ENCODE results near the gene KCNH2. TPM values are rescaled to one million over a fixed set of nuclear protein-coding genes. Genes with fewer than 3 reads are reported as not detected.
A peak's percentile ranks its signal among the peaks of the same experiment; 100 is the strongest.

KCNH2 gene
- total RNA-seq, 1 experiment from 2014 or later = not detected

DNA sequence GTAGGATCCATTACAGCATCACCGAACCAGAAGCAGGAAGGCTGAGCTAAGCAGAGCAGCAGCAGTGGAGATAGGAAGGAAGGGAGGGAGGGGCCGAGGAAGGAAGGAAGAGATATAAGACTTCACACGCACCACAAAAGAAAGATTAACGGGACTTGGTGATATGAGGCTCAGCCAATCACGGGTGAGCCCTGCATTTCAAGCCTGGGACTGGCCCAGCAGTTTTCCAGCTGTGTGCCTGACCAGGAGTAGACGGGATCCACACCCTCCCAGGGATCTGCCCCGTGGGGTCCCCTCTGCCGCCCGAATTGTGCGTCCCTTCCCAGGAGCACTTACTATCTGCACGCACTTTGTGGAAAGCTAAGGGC lies 30.0 kb upstream of the KCNH2 start:
- DNase-seq (ENCODE audit: low read depth in 1 of 2, low spot score in 2 of 2) = no peak
- Histone ChIP-seq H3K4me3 (no peak overlapping the region), H3K9me3 (replicated peaks) (peaks cover 5% of the 10 kb centered on the region; the same call in 1 of the 2 replicates), H3K36me3 (no peaks in the 10 kb centered on the region), H3K4me1 (replicated peaks) (peaks cover 23% of the 10 kb centered on the region), H3K27ac (no peak overlapping the region), H3K27me3 (replicated peaks) (peaks cover 21% of the 10 kb centered on the region)

- Histone ChIP-seq H3K27me3 (replicated peaks) (peaks cover 15% of the 10 kb centered on the region), H3K27ac (no peak overlapping the region), H3K4me3 (no peak overlapping the region), H3K4me1 (replicated peaks) (peaks cover 16% of the 10 kb centered on the region), H3K9me3 (replicated peaks) (peaks cover 5% of the 10 kb centered on the region; the same call in 1 of the 2 replicates), H3K36me3 (no peaks in the 10 kb centered on the region)
- no peak for DNase-seq (ENCODE audit: low read depth in 1 of 2, low spot score in 2 of 2)
Observed at GRCh38 chr7:151007469-151007898, 29.4 kb upstream of the KCNH2 start.

GRCh38 chr7:151006590-151007300 lies 28.6 kb upstream of the KCNH2 start:
- H3K4me1 ChIP-seq (replicated peaks) = peaks cover 9% of the 10 kb centered on the region
- H3K27ac ChIP-seq = no peak overlapping the region
- no peaks in the 10 kb centered on the region for H3K36me3 ChIP-seq
- no peak for DNase-seq (ENCODE audit: low read depth in 1 of 2, low spot score in 2 of 2)
- H3K9me3 ChIP-seq (replicated peaks) = peaks cover 5% of the 10 kb centered on the region; the same call in 1 of the 2 replicates
- H3K27me3 ChIP-seq (replicated peaks) = peaks cover 11% of the 10 kb centered on the region
- no peak overlapping the region for H3K4me3 ChIP-seq

DNA sequence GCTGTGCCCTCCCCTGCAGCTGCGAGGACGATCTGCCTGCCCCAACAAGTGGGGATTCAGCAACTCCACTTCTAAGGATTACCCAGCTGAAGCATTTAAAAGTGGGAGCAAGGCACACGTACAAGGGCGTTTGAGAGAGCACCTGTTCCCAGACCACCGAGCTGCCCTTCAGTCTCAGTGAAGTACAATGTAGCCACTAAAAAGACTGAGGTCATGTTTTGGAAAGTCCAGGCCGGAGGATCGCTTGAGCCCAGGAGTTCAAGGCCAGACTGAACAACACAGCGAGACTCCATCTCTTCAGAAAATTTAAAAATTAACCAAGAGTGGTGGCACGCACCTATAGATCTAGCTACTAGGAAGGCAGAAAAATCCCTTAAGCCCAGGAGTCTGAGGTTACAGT lies 27.4 kb upstream of the KCNH2 start:
- Histone ChIP-seq H3K36me3 (no peaks in the 10 kb centered on the region), H3K4me1 (replicated peaks) (peaks cover 8% of the 10 kb centered on the region), H3K27ac (no peak overlapping the region), H3K4me3 (no peak overlapping the region), H3K27me3 (replicated peaks) (peaks cover 8% of the 10 kb centered on the region), H3K9me3 (replicated peaks) (peaks cover 5% of the 10 kb centered on the region; the same call in 1 of the 2 replicates)
- DNase-seq (ENCODE audit: low read depth in 1 of 2, low spot score in 2 of 2) = no peak

GRCh38 chr7:151003572-151003971 lies 25.5 kb upstream of the KCNH2 start:
- Histone ChIP-seq H3K36me3 (no peaks in the 10 kb centered on the region), H3K4me3 (no peak overlapping the region), H3K27ac (no peak overlapping the region), H3K27me3 (replicated peaks) (peaks cover 8% of the 10 kb centered on the region), H3K4me1 (replicated peaks) (peaks cover 8% of the 10 kb centered on the region), H3K9me3 (replicated peaks) (peaks cover 1% of the 10 kb centered on the region; the same call in 1 of the 2 replicates)
- peak in 1 of 2 experiments; percentile 36 for DNase-seq (ENCODE audit: low read depth in 1 of 2, low spot score in 2 of 2)

- Histone ChIP-seq H3K27me3 (replicated peaks) (peaks cover 4% of the 10 kb centered on the region), H3K27ac (no peak overlapping the region), H3K36me3 (no peaks in the 10 kb centered on the region), H3K9me3 (replicated peaks) (no peaks in the 10 kb centered on the region), H3K4me3 (no peak overlapping the region), H3K4me1 (replicated peaks) (peaks cover 8% of the 10 kb centered on the region)
- DNase-seq (ENCODE audit: low read depth in 1 of 2, low spot score in 2 of 2) = no peak
Observed at GRCh38 chr7:151001546-151001945, 23.4 kb upstream of the KCNH2 start.

GRCh38 chr7:151000897-151001495 lies 22.9 kb upstream of the KCNH2 start:
- H3K27ac ChIP-seq = no peak overlapping the region
- peaks cover 4% of the 10 kb centered on the region for H3K27me3 ChIP-seq (replicated peaks)
- H3K4me1 ChIP-seq (replicated peaks) = peaks cover 8% of the 10 kb centered on the region
- no peaks in the 10 kb centered on the region for H3K9me3 ChIP-seq (replicated peaks)
- no peak overlapping the region for H3K4me3 ChIP-seq
- no peaks in the 10 kb centered on the region for H3K36me3 ChIP-seq
- DNase-seq (ENCODE audit: low read depth in 1 of 2, low spot score in 2 of 2) = no peak

DNA sequence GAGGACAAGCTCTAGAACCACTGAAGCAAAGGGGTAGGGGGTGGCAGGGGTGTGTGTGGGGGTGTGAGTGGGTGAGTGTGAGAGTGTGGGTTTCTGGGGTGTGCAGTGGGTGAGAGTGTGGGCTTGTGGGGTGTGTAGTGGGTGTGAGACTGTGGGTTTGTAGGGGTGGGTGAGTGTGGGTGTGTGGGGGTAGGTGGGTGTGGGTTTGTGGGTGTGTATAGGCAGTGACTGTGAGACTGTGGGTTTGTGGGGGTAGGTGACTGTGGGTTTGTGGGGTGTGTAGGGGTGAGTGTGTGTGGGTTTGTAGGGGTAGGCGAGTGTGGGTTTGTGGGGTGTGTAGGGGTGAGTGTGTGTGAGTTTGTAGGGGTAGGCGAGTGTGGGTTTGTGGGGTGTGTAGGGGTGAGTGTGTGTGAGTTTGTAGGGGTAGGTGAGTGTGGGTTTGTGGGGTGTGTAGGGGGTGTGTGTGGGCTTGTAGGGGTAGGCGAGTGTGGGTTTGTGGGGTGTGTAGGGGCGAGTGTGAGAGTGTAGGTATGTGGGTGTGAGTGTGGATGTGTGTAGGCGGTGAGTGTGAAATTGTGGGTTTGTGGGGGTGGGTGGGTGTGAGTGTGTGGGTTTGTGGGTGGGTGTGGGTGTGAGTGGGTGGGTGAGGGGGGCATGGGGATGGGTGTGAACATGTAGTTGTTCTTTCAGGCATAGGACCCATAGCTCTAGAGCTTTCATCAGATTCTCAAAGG lies 21.5 kb upstream of the KCNH2 start:
- H3K4me3 ChIP-seq = no peak overlapping the region
- no peak for DNase-seq (ENCODE audit: low read depth in 1 of 2, low spot score in 2 of 2)
- no peaks in the 10 kb centered on the region for H3K36me3 ChIP-seq
- peaks cover 8% of the 10 kb centered on the region for H3K4me1 ChIP-seq (replicated peaks)
- H3K9me3 ChIP-seq (replicated peaks) = no peaks in the 10 kb centered on the region
- H3K27ac ChIP-seq = no peak overlapping the region
- H3K27me3 ChIP-seq (replicated peaks) = no peaks in the 10 kb centered on the region

GRCh38 chr7:150999001-150999400 lies 20.9 kb upstream of the KCNH2 start:
- H3K27ac ChIP-seq = no peak overlapping the region
- no peak for DNase-seq (ENCODE audit: low read depth in 1 of 2, low spot score in 2 of 2)
- no peaks in the 10 kb centered on the region for H3K36me3 ChIP-seq
- H3K4me1 ChIP-seq (replicated peaks) = peaks cover 7% of the 10 kb centered on the region
- H3K9me3 ChIP-seq (replicated peaks) = no peaks in the 10 kb centered on the region
- no peaks in the 10 kb centered on the region for H3K27me3 ChIP-seq (replicated peaks)
- H3K4me3 ChIP-seq = no peak overlapping the region

- no peak overlapping the region for H3K27ac ChIP-seq
- DNase-seq (ENCODE audit: low read depth in 1 of 2, low spot score in 2 of 2) = no peak
- H3K27me3 ChIP-seq (replicated peaks) = no peaks in the 10 kb centered on the region
- no peaks in the 10 kb centered on the region for H3K36me3 ChIP-seq
- no peaks in the 10 kb centered on the region for H3K9me3 ChIP-seq (replicated peaks)
- no peak overlapping the region for H3K4me3 ChIP-seq
- peaks cover under 1% of the 10 kb centered on the region for H3K4me1 ChIP-seq (replicated peaks)
Observed at GRCh38 chr7:150998341-150998740, 20.2 kb upstream of the KCNH2 start.

GRCh38 chr7:150997817-150998216 lies 19.7 kb upstream of the KCNH2 start:
- no peak for DNase-seq (ENCODE audit: low read depth in 1 of 2, low spot score in 2 of 2)
- no peak overlapping the region for H3K4me3 ChIP-seq
- no peaks in the 10 kb centered on the region for H3K9me3 ChIP-seq (replicated peaks)
- H3K27me3 ChIP-seq (replicated peaks) = no peaks in the 10 kb centered on the region
- H3K27ac ChIP-seq = no peak overlapping the region
- H3K4me1 ChIP-seq (replicated peaks) = no peaks in the 10 kb centered on the region
- H3K36me3 ChIP-seq = no peaks in the 10 kb centered on the region

GRCh38 chr7:150997075-150997511 lies 19.0 kb upstream of the KCNH2 start:
- no peaks in the 10 kb centered on the region for H3K4me1 ChIP-seq (replicated peaks)
- H3K4me3 ChIP-seq = no peak overlapping the region
- no peaks in the 10 kb centered on the region for H3K27me3 ChIP-seq (replicated peaks)
- H3K9me3 ChIP-seq (replicated peaks) = no peaks in the 10 kb centered on the region
- H3K36me3 ChIP-seq = no peaks in the 10 kb centered on the region
- no peak for DNase-seq (ENCODE audit: low read depth in 1 of 2, low spot score in 2 of 2)
- H3K27ac ChIP-seq = no peak overlapping the region

DNA sequence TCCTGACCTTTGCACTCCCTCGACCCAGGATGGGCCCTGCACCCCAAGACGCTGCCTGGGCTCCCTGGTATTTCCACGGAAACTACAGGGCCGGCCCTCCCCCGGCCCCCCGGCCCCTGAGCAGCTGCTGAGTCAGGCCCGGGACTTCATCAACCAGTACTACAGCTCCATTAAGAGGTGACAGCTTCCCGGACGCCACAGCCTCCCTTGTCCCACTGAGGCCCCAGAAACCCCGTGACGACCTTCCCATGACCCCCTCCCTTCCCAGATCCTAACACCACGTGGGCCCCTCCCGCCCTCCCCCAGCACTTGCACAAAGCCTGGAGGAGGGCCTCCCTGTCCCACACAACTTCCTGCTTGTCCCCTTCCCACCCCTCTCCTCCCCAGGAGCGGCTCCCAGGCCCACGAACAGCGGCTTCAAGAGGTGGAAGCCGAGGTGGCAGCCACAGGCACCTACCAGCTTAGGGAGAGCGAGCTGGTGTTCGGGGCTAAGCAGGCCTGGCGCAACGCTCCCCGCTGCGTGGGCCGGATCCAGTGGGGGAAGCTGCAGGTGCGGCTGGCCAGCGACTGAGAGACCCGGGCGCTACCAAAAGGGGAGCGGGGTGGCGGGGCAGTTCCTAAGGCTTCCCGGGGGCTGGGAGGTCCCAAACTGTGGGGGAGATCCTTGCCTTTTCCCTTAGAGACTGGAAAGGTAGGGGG lies 18.4 kb upstream of the KCNH2 start:
- H3K27ac ChIP-seq = no peak overlapping the region
- no peaks in the 10 kb centered on the region for H3K9me3 ChIP-seq (replicated peaks)
- no peaks in the 10 kb centered on the region for H3K36me3 ChIP-seq
- H3K27me3 ChIP-seq (replicated peaks) = no peaks in the 10 kb centered on the region
- H3K4me1 ChIP-seq (replicated peaks) = no peaks in the 10 kb centered on the region
- H3K4me3 ChIP-seq = no peak overlapping the region
- no peak for DNase-seq (ENCODE audit: low read depth in 1 of 2, low spot score in 2 of 2)
